Neural progenitor cell (in vitro differentiated cells): ENCODE results near the gene STOML2.

Source experiments
- EZH2 ChIP-seq: fragments of 200-600 bp; sonication (generic); IDR thresholded peaks from 2 replicates; pipeline ENCODE4 v1.6.1; 2017; ENCODE audit warnings: antibody characterized with exemption, mild to moderate bottlenecking, moderate library complexity
- EZH2phosphoT487 ChIP-seq: fragments of 200-600 bp; sonication (generic); IDR thresholded peaks from 2 replicates; pipeline ENCODE4 v1.6.1; 2017; ENCODE audit warnings: antibody characterized with exemption
- TF ChIP-seq, protein P1 (sequence below): fragments of 200-600 bp; sonication (generic); IDR thresholded peaks from 2 replicates; pipeline ENCODE4 v1.5.1; 2017; ENCODE audit warnings: antibody characterized with exemption, mild to moderate bottlenecking

DNA sequence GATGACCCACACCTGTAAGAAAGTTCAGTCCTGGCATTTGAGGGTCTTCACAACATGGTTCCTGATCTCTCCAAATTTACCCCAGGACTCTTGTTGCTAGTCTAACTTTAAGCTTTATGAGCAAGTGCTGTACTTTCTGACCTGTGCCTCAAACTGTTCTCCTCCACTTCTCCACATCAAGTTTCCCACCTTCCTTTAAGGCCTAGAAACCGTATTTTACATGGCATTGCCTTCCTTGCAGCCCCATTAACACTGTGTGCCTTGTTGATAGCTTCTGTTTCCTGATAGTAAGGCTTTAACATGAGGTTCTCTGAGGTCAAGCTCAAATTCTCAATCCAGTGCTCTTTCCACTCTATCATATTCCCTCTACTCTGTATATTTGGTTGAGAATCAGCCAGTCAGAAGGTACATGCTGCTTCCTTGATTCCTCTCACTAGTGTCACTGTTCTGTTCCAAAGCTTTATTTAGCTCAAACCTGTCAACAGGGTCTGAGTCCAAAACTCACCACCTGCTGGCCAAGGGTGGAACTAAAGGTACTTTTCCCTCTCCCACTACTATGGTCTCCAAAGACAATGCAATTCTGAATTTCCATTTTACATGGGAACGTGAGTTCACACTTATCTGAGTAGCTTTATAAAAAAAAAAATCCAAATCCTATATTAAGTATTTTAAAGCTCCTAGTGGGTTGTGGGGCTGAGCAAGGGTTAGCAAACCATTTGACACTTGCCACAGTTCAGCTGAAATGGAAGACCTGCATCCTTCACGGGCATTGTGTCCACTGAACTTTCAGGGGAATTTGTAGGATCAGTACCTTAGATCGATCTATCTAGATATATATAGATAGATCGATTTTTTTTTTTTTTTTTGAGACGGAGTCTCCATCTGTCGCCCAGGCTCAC lies 51.6 kb downstream of the STOML2 start:
- TF ChIP-seq EZH2, result no peak
- TF ChIP-seq, protein P1, sequence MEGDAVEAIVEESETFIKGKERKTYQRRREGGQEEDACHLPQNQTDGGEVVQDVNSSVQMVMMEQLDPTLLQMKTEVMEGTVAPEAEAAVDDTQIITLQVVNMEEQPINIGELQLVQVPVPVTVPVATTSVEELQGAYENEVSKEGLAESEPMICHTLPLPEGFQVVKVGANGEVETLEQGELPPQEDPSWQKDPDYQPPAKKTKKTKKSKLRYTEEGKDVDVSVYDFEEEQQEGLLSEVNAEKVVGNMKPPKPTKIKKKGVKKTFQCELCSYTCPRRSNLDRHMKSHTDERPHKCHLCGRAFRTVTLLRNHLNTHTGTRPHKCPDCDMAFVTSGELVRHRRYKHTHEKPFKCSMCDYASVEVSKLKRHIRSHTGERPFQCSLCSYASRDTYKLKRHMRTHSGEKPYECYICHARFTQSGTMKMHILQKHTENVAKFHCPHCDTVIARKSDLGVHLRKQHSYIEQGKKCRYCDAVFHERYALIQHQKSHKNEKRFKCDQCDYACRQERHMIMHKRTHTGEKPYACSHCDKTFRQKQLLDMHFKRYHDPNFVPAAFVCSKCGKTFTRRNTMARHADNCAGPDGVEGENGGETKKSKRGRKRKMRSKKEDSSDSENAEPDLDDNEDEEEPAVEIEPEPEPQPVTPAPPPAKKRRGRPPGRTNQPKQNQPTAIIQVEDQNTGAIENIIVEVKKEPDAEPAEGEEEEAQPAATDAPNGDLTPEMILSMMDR, result peak; percentile 73
- no peak for TF ChIP-seq EZH2phosphoT487
